H1 (cell line): Measurements from ENCODE around the gene IRF3. TPM values are rescaled to one million over a fixed set of nuclear protein-coding genes. Genes with fewer than 3 reads are reported as not detected.

Experiments
- CHD2 ChIP-seq: IDR thresholded peaks from 2 replicates; pipeline ENCODE4 v1.6.1; 2012; ENCODE audit warnings: low read length, improper control_type of control experiment
- CREB1 ChIP-seq: IDR thresholded peaks from 2 replicates; pipeline ENCODE4 v1.6.1; 2012; ENCODE audit warnings: inconsistent platforms
- E2F6 ChIP-seq: IDR thresholded peaks from 2 replicates; pipeline ENCODE4 v1.6.1; 2012; ENCODE audit warnings: inconsistent platforms
- EZH2 ChIP-seq: fragments of 200-600 bp; sonication (generic); IDR thresholded peaks from 2 replicates; pipeline ENCODE4 v1.7.1; 2012; ENCODE audit warnings: low read depth, mild to moderate bottlenecking, moderate library complexity, low read length, inconsistent platforms; ENCODE audit not compliant: severe bottlenecking
- JUND ChIP-seq: IDR thresholded peaks from 2 replicates; pipeline ENCODE4 v1.6.1; 2011; ENCODE audit warnings: mild to moderate bottlenecking, improper control_type of control experiment, low read length
- KDM1A ChIP-seq: fragments of 200-600, 300-600 bp; sonication (generic); IDR thresholded peaks from 2 replicates; pipeline ENCODE4 v1.7.1; 2016; ENCODE audit warnings: mild to moderate bottlenecking, low read length, borderline replicate concordance
- MAX ChIP-seq: IDR thresholded peaks from 2 replicates; pipeline ENCODE4 v1.6.1; 2012; ENCODE audit warnings: inconsistent platforms
- PHF8 ChIP-seq: fragments of 200-600 bp; sonication (generic); conservative IDR thresholded peaks from 2 replicates; pipeline ENCODE4 v1.7.1; 2012; ENCODE audit warnings: low read depth, mild to moderate bottlenecking, inconsistent platforms, low read length, moderate library complexity
- RAD21 ChIP-seq, 2 experiments: IDR thresholded peaks in 1 of 2; conservative IDR thresholded peaks in 1 of 2; 2 replicates each; pipeline ENCODE4 v1.6.1; 2011; ENCODE audit warnings: low read depth in 2 of 2, low read length in 2 of 2, improper control_type of control experiment in 1 of 2, inconsistent platforms in 1 of 2, mild to moderate bottlenecking in 1 of 2, moderate library complexity in 1 of 2
- RXRA ChIP-seq: IDR thresholded peaks from 2 replicates; pipeline ENCODE4 v1.6.1; 2011; ENCODE audit warnings: low read depth, mild to moderate bottlenecking, low read length, moderate library complexity; ENCODE audit not compliant: insufficient read depth
- SIN3A ChIP-seq, 2 experiments: IDR thresholded peaks in 1 of 2; conservative IDR thresholded peaks in 1 of 2; 2 replicates each; pipeline ENCODE4 v1.6.1; 2011 to 2012; ENCODE audit warnings: low read length in 2 of 2, improper control_type of control experiment in 1 of 2, low read depth in 1 of 2, mild to moderate bottlenecking in 1 of 2
- SIX5 ChIP-seq: IDR thresholded peaks from 2 replicates; pipeline ENCODE4 v1.6.1; 2011; ENCODE audit warnings: mild to moderate bottlenecking, low read depth, low read length
- SRF ChIP-seq: IDR thresholded peaks from 2 replicates; pipeline ENCODE4 v1.6.1; 2011; ENCODE audit warnings: mild to moderate bottlenecking, low read depth, low read length, moderate library complexity
- SUZ12 ChIP-seq: fragments of 200-600 bp; sonication (generic); IDR thresholded peaks from 2 replicates; pipeline ENCODE4 v1.6.1; 2012; ENCODE audit warnings: mild to moderate bottlenecking, inconsistent platforms, low read length, moderate library complexity, mixed read lengths
- TCF12 ChIP-seq: IDR thresholded peaks from 2 replicates; pipeline ENCODE4 v1.6.1; 2011; ENCODE audit warnings: low read depth, mild to moderate bottlenecking, low read length
- USF2 ChIP-seq: IDR thresholded peaks from 2 replicates; pipeline ENCODE4 v1.6.1; 2011; ENCODE audit warnings: low read length, improper control_type of control experiment
- polyA plus RNA-seq, 7 experiments: library from polyadenylated mRNA; depleted of rRNA in 3 of 7; stranded (reverse) in 5 of 7; unstranded in 2 of 7; fragments of >200 nt in 5 of 7; fragments of 200-250 nt in 2 of 7; gene quantifications; 1 replicate in 5 of 7; 2 replicates in 1 of 7; 4 replicates in 1 of 7; pipeline versions ENCODE4 v1.2.1 to v1.2.3, GENCODE V29; 2011 to 2013; ENCODE audit warnings: missing spikeins in 2 of 7, mixed read lengths in 2 of 7
- total RNA-seq: library from RNA; stranded (reverse); fragmentation: NEBNext Ultra II Directional; extraction: Animal tissue kit (Norgen Biotek cat#: 25700); gene quantifications from 2 replicates; pipeline ENCODE4 v1.2.1, GENCODE V29; 2021

IRF3 gene
- total and polyA plus RNA-seq, 2 of the 8 experiments (the other 6 are each of a cell fraction or from before 2014, with no cell fraction given), result 103 to 114 TPM

- TF ChIP-seq CHD2 (no peak), E2F6 (peak; percentile 65), CREB1 (no peak), RXRA (no peak), EZH2 (no peak), RAD21 (IDR thresholded peaks at IDR 0.05 in 1 of 2, conservative IDR thresholded peaks at IDR 0.05 in 1 of 2; ENCODE audit: low read depth in 2 of 2, low read length in 2 of 2) (no peak), JUND (no peak), PHF8 (no peak), SIN3A (conservative IDR thresholded peaks at IDR 0.05 in 1 of 2, IDR thresholded peaks at IDR 0.05 in 1 of 2; ENCODE audit: low read depth in 1 of 2, low read length in 2 of 2) (0 out of 4 replicates have a peak, but pooled peaks of 1 of the 2 experiments have one; percentile 36), MAX (peak; percentile 47), SIX5 (no peak), SUZ12 (no peak), TCF12 (no peak), SRF (no peak), KDM1A (peak; percentile 72; the same call in 1 of the 2 replicates), USF2 (no peak)
Observed at GRCh38 chr19:49691243-49692146, 25.8 kb upstream of the IRF3 start (continued).
